ENCODE measurements around the gene CD300C. TPM values are rescaled to one million over a fixed set of nuclear protein-coding genes. Genes with fewer than 3 reads are reported as not detected.

The CD300C gene
- total and polyA plus RNA-seq, 4 donors, result 0.28 to 2.9 (median 1.6) TPM

DNA sequence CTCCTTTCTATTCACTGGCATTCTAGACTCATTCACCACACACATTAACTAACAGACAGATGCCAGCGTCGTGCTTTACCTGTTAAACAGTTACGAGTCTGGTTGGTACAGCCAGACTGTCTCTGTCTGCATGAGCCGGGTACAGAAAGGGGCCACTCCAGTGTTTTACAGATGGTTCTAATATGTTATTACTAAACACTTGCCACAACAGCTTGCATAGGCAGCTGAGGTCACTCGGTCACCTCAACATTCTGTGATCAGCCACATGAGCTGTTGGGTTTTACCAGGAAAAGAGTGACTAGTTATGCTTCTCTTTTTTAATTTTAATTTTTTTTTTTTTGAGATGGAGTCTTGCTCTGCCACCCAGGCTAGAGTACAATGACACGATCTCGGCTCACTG is 54.3 kb downstream of the CD300C start:
- no peak for ATAC-seq (ENCODE audit: low FRiP score)
- intact Hi-C loops (cut with DNase I), result loop anchor here (2.0 to 5.0 kb wide), 2 partner anchors 123 to 124 kb away; partner anchors contain the start of gene GPR142 (in 1 of the 2)
- no peak for DNase-seq
- no peaks in the 10 kb centered on the region for H3K4me1 ChIP-seq (ENCODE audit: control insufficient read depth in 1 of 2, insufficient read depth in 2 of 2, low read length in 2 of 2)
- no peaks in the 10 kb centered on the region for H3K36me3 ChIP-seq (ENCODE audit: control insufficient read depth in 1 of 2, insufficient read depth in 2 of 2, low read length in 1 of 2)
- WGBS, 2 donors, result 79 to 83% methylated on average over 7 of the region's 7 CpGs
- no peaks in the 10 kb centered on the region for H3K9me3 ChIP-seq (ENCODE audit: control insufficient read depth, low read length)
- no peaks in the 10 kb centered on the region for H3K27me3 ChIP-seq (ENCODE audit: control insufficient read depth in 1 of 2, insufficient read depth in 2 of 2, low read length in 1 of 2)
- no peak overlapping the region for H3K4me3 ChIP-seq (ENCODE audit: low read length in 2 of 2)
- no peak overlapping the region for H3K27ac ChIP-seq (ENCODE audit: low read depth in 1 of 2, low read length in 2 of 2)

Other genes starting within 250 kb of the CD300C start
- 1 to 10 TPM; 4.4 to 5.1 TPM for gene KIF19, start 219.9 kb downstream of the CD300C start, total RNA-seq
- gene KIF19, start 219.9 kb downstream of the CD300C start, polyA plus RNA-seq, result not detected
- gene BTBD17, start 184.2 kb downstream of the CD300C start, total RNA-seq, result not detected
- gene BTBD17, start 184.2 kb downstream of the CD300C start, polyA plus RNA-seq, result not detected
- 1 to 10 TPM in 1 of 2 donors, not detected in 1; 2.1 TPM for gene GPR142, start 178.6 kb downstream of the CD300C start, total RNA-seq
- not detected for gene GPR142, start 178.6 kb downstream of the CD300C start, polyA plus RNA-seq
- gene GPRC5C, start 114.0 kb downstream of the CD300C start, total RNA-seq, result 10 to 100 TPM; 43.6 to 51.7 TPM
- 10 to 100 TPM; 31.6 to 59.4 TPM for gene GPRC5C, start 114.0 kb downstream of the CD300C start, polyA plus RNA-seq
- 10 to 100 TPM; 10.3 to 10.4 TPM for gene CD300A, start 79.5 kb downstream of the CD300C start, total RNA-seq
- 1 to 10 TPM; 2.6 to 9.1 TPM for gene CD300A, start 79.5 kb downstream of the CD300C start, polyA plus RNA-seq
- gene CD300LB, start 14.6 kb downstream of the CD300C start, total RNA-seq, result 1 to 10 TPM; 1.3 to 1.6 TPM
- gene CD300LB, start 14.6 kb downstream of the CD300C start, polyA plus RNA-seq, result 1 to 10 TPM in 1 of 2 donors, not detected in 1; 1.1 TPM
- gene CD300H, start 21.4 kb upstream of the CD300C start, total RNA-seq, result not detected
- not detected for gene CD300H, start 21.4 kb upstream of the CD300C start, polyA plus RNA-seq
- not detected for gene CD300LD, start 46.2 kb upstream of the CD300C start, total RNA-seq
- gene CD300LD, start 46.2 kb upstream of the CD300C start, polyA plus RNA-seq, result under 1 TPM in 1 of 2 donors, not detected in 1; 0.75 TPM
- 1 to 10 TPM; 2.8 to 4.3 TPM for gene CD300E, start 77.6 kb upstream of the CD300C start, total RNA-seq
- gene CD300E, start 77.6 kb upstream of the CD300C start, polyA plus RNA-seq, result under 1 TPM in 1 of 2 donors, not detected in 1; 0.18 TPM
- 1 to 10 TPM; 1.6 to 2.2 TPM for gene CD300LF, start 166.8 kb upstream of the CD300C start, total RNA-seq
- 1 to 10 TPM in 1 of 2 donors, under 1 TPM in 1; 0.61 to 1.5 TPM for gene CD300LF, start 166.8 kb upstream of the CD300C start, polyA plus RNA-seq
- 1 to 10 TPM; 1.4 to 3.4 TPM for gene RAB37, start 191.1 kb upstream of the CD300C start, total RNA-seq
- gene RAB37, start 191.1 kb upstream of the CD300C start, polyA plus RNA-seq, result 1 to 10 TPM; 1.5 to 2.4 TPM
- gene NHERF1, start 202.5 kb upstream of the CD300C start, total RNA-seq, result 10 to 100 TPM; 17.6 to 21.1 TPM
- gene NHERF1, start 202.5 kb upstream of the CD300C start, polyA plus RNA-seq, result 10 to 100 TPM; 10.6 to 84.4 TPM
- 10 to 100 TPM; 44.5 to 46.3 TPM for gene NAT9, start 230.2 kb upstream of the CD300C start, total RNA-seq
- 10 to 100 TPM; 12.1 to 59.9 TPM for gene NAT9, start 230.2 kb upstream of the CD300C start, polyA plus RNA-seq